BLaER1 treated with 17β-estradiol and CSF1 and Interleukin-3, amounts not matched to agents 10 nM and 100 nM (cell line): ENCODE results near the gene ACVR2A.

Experiments
- H3K27ac ChIP-seq, 11 experiments: shearing (Covaris generic); formaldehyde crosslinking; 2 replicates each; pipeline ENCODE4 v1.8.1; 2022
- H3K27me3 ChIP-seq, 11 experiments: shearing (Covaris generic); formaldehyde crosslinking; 2 replicates each; pipeline ENCODE4 v1.8.1; 2022
- H3K36me3 ChIP-seq, 11 experiments: shearing (Covaris generic); formaldehyde crosslinking; 2 replicates each; pipeline ENCODE4 v1.8.1; 2022
- H3K4me1 ChIP-seq, 10 experiments: shearing (Covaris generic); formaldehyde crosslinking; 2 replicates each; pipeline ENCODE4 v1.8.1; 2022
- H3K4me2 ChIP-seq, 11 experiments: shearing (Covaris generic); formaldehyde crosslinking; 2 replicates each; pipeline ENCODE4 v1.8.1; 2022
- H3K4me3 ChIP-seq, 10 experiments: shearing (Covaris generic); formaldehyde crosslinking; 2 replicates each; pipeline ENCODE4 v1.8.1; 2022
- H3K9ac ChIP-seq, 11 experiments: shearing (Covaris generic); formaldehyde crosslinking; 2 replicates each; pipeline ENCODE4 v1.8.1; 2022
- H3K9me3 ChIP-seq, 11 experiments: shearing (Covaris generic); formaldehyde crosslinking; replicated peaks in 1 of 11; 2 replicates each; pipeline ENCODE4 v1.8.1; 2022
- H4K20me1 ChIP-seq, 11 experiments: shearing (Covaris generic); formaldehyde crosslinking; 2 replicates each; pipeline ENCODE4 v1.8.1; 2022
- Cebpa-rat ChIP-seq, 11 experiments: shearing (Covaris generic); IDR thresholded peaks; 2 replicates each; pipeline ENCODE4 v1.8.1; 2022

ACVR2A gene

GRCh38 chr2:147923846-147924245 lies 79.0 kb downstream of the ACVR2A start:
- no peaks in the 10 kb centered on the region for H3K9me3 ChIP-seq
- no peaks in the 10 kb centered on the region for H3K27me3 ChIP-seq
- no peak overlapping the region for H3K27ac ChIP-seq
- peaks cover 0 to 100% (median 5%) of the 10 kb centered on the region in 11 experiments; a peak in 7 of 22 replicates for H3K36me3 ChIP-seq
- no peak for TF ChIP-seq Cebpa-rat (IDR thresholded peaks at IDR 0.05)
- no peak overlapping the region for H3K9ac ChIP-seq
- no peaks in the 10 kb centered on the region for H3K4me1 ChIP-seq
- H3K4me3 ChIP-seq, result no peak overlapping the region
- no peaks in the 10 kb centered on the region; a peak in 1 of 22 replicates for H4K20me1 ChIP-seq
- H3K4me2 ChIP-seq, result no peak overlapping the region

GRCh38 chr2:147924647-147925046 lies 79.8 kb downstream of the ACVR2A start:
- H3K4me2 ChIP-seq, result no peak overlapping the region
- H3K9ac ChIP-seq, result no peak overlapping the region
- peaks cover 0 to 2% (median 0%) of the 10 kb centered on the region in 11 experiments; a peak in 2 of 22 replicates for H4K20me1 ChIP-seq
- H3K36me3 ChIP-seq, result peaks cover 0 to 97% (median 5%) of the 10 kb centered on the region in 11 experiments; a peak in 7 of 22 replicates
- no peak overlapping the region for H3K27ac ChIP-seq
- no peak for TF ChIP-seq Cebpa-rat (IDR thresholded peaks at IDR 0.05)
- no peaks in the 10 kb centered on the region for H3K27me3 ChIP-seq
- H3K4me1 ChIP-seq, result no peaks in the 10 kb centered on the region
- H3K4me3 ChIP-seq, result no peak overlapping the region
- no peaks in the 10 kb centered on the region for H3K9me3 ChIP-seq

- no peak overlapping the region for H3K9ac ChIP-seq
- no peak overlapping the region for H3K4me2 ChIP-seq
- no peak for TF ChIP-seq Cebpa-rat (IDR thresholded peaks at IDR 0.05)
- no peak overlapping the region for H3K27ac ChIP-seq
- H3K27me3 ChIP-seq, result no peaks in the 10 kb centered on the region
- peaks cover 0 to 4% (median 0%) of the 10 kb centered on the region in 11 experiments; a peak in 1 of 22 replicates for H4K20me1 ChIP-seq
- no peak overlapping the region for H3K4me3 ChIP-seq
- H3K9me3 ChIP-seq, result no peaks in the 10 kb centered on the region
- no peaks in the 10 kb centered on the region for H3K4me1 ChIP-seq
- peaks cover 0 to 95% (median 5%) of the 10 kb centered on the region in 11 experiments; a peak in 7 of 22 replicates for H3K36me3 ChIP-seq
These were observed 81.1 kb downstream of the ACVR2A start for GRCh38 chr2:147925886-147926285.

- no peak overlapping the region for H3K27ac ChIP-seq
- H3K9ac ChIP-seq, result no peak overlapping the region
- no peaks in the 10 kb centered on the region for H3K4me1 ChIP-seq
- TF ChIP-seq Cebpa-rat (IDR thresholded peaks at IDR 0.05), result no peak
- peaks cover 0 to 4% (median 0%) of the 10 kb centered on the region in 11 experiments; a peak in 1 of 22 replicates for H4K20me1 ChIP-seq
- peaks cover 0 to 82% (median 4%) of the 10 kb centered on the region in 11 experiments; a peak in 7 of 22 replicates for H3K36me3 ChIP-seq
- no peak overlapping the region for H3K4me3 ChIP-seq
- no peaks in the 10 kb centered on the region for H3K27me3 ChIP-seq
- H3K9me3 ChIP-seq, result no peaks in the 10 kb centered on the region
- no peak overlapping the region for H3K4me2 ChIP-seq
These were observed 82.3 kb downstream of the ACVR2A start for GRCh38 chr2:147927053-147927588.

GRCh38 chr2:147933931-147934330 lies 89.1 kb downstream of the ACVR2A start:
- no peak overlapping the region for H3K27ac ChIP-seq
- H3K9ac ChIP-seq, result no peak overlapping the region
- no peak overlapping the region for H3K4me3 ChIP-seq
- no peaks in the 10 kb centered on the region for H3K27me3 ChIP-seq
- no peak for TF ChIP-seq Cebpa-rat (IDR thresholded peaks at IDR 0.05)
- H4K20me1 ChIP-seq, result peaks cover 0 to 4% (median 0%) of the 10 kb centered on the region in 11 experiments; a peak in 1 of 22 replicates
- H3K4me1 ChIP-seq, result no peaks in the 10 kb centered on the region
- no peaks in the 10 kb centered on the region for H3K9me3 ChIP-seq
- H3K36me3 ChIP-seq, result peaks cover 37 to 72% (median 49%) of the 10 kb centered on the region in 11 experiments
- H3K4me2 ChIP-seq, result no peak overlapping the region

GRCh38 chr2:147934881-147935620 lies 90.2 kb downstream of the ACVR2A start:
- H3K4me3 ChIP-seq, result no peak overlapping the region
- TF ChIP-seq Cebpa-rat (IDR thresholded peaks at IDR 0.05), result no peak
- H4K20me1 ChIP-seq, result no peaks in the 10 kb centered on the region
- H3K4me2 ChIP-seq, result no peak overlapping the region
- H3K27ac ChIP-seq, result no peak overlapping the region
- H3K9me3 ChIP-seq, result no peaks in the 10 kb centered on the region
- peaks cover 40 to 74% (median 50%) of the 10 kb centered on the region in 11 experiments for H3K36me3 ChIP-seq
- H3K4me1 ChIP-seq, result no peaks in the 10 kb centered on the region
- H3K27me3 ChIP-seq, result no peaks in the 10 kb centered on the region
- H3K9ac ChIP-seq, result no peak overlapping the region

GRCh38 chr2:147937744-147938349 lies 93.0 kb downstream of the ACVR2A start:
- TF ChIP-seq Cebpa-rat (IDR thresholded peaks at IDR 0.05), result no peak
- H3K27me3 ChIP-seq, result no peaks in the 10 kb centered on the region
- no peaks in the 10 kb centered on the region for H4K20me1 ChIP-seq
- no peak overlapping the region for H3K4me2 ChIP-seq
- H3K4me1 ChIP-seq, result no peaks in the 10 kb centered on the region
- no peaks in the 10 kb centered on the region for H3K9me3 ChIP-seq
- no peak overlapping the region for H3K9ac ChIP-seq
- no peak overlapping the region for H3K27ac ChIP-seq
- H3K4me3 ChIP-seq, result no peak overlapping the region
- H3K36me3 ChIP-seq, result peaks cover 28 to 90% (median 45%) of the 10 kb centered on the region in 11 experiments

GRCh38 chr2:147939313-147939712 lies 94.5 kb downstream of the ACVR2A start:
- H3K36me3 ChIP-seq, result peaks cover 25 to 84% (median 34%) of the 10 kb centered on the region in 11 experiments
- H3K4me2 ChIP-seq, result no peak overlapping the region
- TF ChIP-seq Cebpa-rat (IDR thresholded peaks at IDR 0.05), result no peak

GRCh38 chr2:147945660-147946059 lies 100.8 kb downstream of the ACVR2A start:
- no peak for TF ChIP-seq Cebpa-rat (IDR thresholded peaks at IDR 0.05)
- no peaks in the 10 kb centered on the region for H3K4me1 ChIP-seq
- no peaks in the 10 kb centered on the region for H4K20me1 ChIP-seq
- H3K9me3 ChIP-seq, result no peaks in the 10 kb centered on the region
- H3K4me2 ChIP-seq, result no peak overlapping the region
- H3K9ac ChIP-seq, result no peak overlapping the region
- peaks cover 7 to 55% (median 14%) of the 10 kb centered on the region in 11 experiments; a peak in 21 of 22 replicates for H3K36me3 ChIP-seq
- H3K4me3 ChIP-seq, result no peak overlapping the region
- no peaks in the 10 kb centered on the region for H3K27me3 ChIP-seq
- H3K27ac ChIP-seq, result no peak overlapping the region

More at GRCh38 chr2:147939313-147939712, 94.5 kb downstream of the ACVR2A start:
- H3K27ac ChIP-seq, result no peak overlapping the region
- H3K9ac ChIP-seq, result no peak overlapping the region
- no peaks in the 10 kb centered on the region for H3K4me1 ChIP-seq
- no peak overlapping the region for H3K4me3 ChIP-seq
- H4K20me1 ChIP-seq, result no peaks in the 10 kb centered on the region
- no peaks in the 10 kb centered on the region for H3K9me3 ChIP-seq
- H3K27me3 ChIP-seq, result no peaks in the 10 kb centered on the region
